HEK293 (cell line): ENCODE measurements around the gene CAMTA2.

Source experiments
- ATF2 ChIP-seq: fragments of 450-650 bp; formaldehyde crosslinking; IDR thresholded peaks from 2 replicates; pipeline ENCODE4 v1.5.1; 2016; ENCODE audit warnings: missing biosample characterization, missing genetic modification characterization, low read depth
- BCL11B ChIP-seq: fragments of 450-650 bp; formaldehyde crosslinking; IDR thresholded peaks from 2 replicates; pipeline ENCODE4 v1.5.1; 2016; ENCODE audit warnings: low read depth, missing biosample characterization, missing genetic modification characterization
- BCL6B ChIP-seq: fragments of 450-650 bp; formaldehyde crosslinking; IDR thresholded peaks from 2 replicates; pipeline ENCODE4 v1.5.1; 2017; ENCODE audit warnings: missing biosample characterization, missing genetic modification characterization
- GFI1B ChIP-seq: fragments of 450-650 bp; formaldehyde crosslinking; IDR thresholded peaks from 2 replicates; pipeline ENCODE4 v1.5.1; 2016; ENCODE audit warnings: missing biosample characterization, missing genetic modification characterization
- HIC1 ChIP-seq: fragments of 450-650 bp; formaldehyde crosslinking; IDR thresholded peaks from 2 replicates; pipeline ENCODE4 v1.5.1; 2016; ENCODE audit warnings: missing biosample characterization, missing genetic modification characterization
- HOXD13 ChIP-seq: sonication (generic); formaldehyde crosslinking; IDR thresholded peaks from 2 replicates; pipeline ENCODE4 v1.8.0; 2022; ENCODE audit warnings: missing genetic modification reagents, borderline replicate concordance
- MZF1 ChIP-seq: fragments of 450-650 bp; formaldehyde crosslinking; IDR thresholded peaks from 2 replicates; pipeline ENCODE4 v1.5.1; 2017; ENCODE audit warnings: missing biosample characterization, missing genetic modification characterization, borderline replicate concordance
- PATZ1 ChIP-seq: fragments of 450-650 bp; formaldehyde crosslinking; IDR thresholded peaks from 2 replicates; pipeline ENCODE4 v1.5.1; 2016; ENCODE audit warnings: missing biosample characterization, missing genetic modification characterization
- REPIN1 ChIP-seq: fragments of 450-650 bp; formaldehyde crosslinking; IDR thresholded peaks from 2 replicates; pipeline ENCODE4 v1.5.1; 2017; ENCODE audit warnings: missing biosample characterization, missing genetic modification characterization, low read depth
- SCRT2 ChIP-seq: fragments of 450-650 bp; formaldehyde crosslinking; IDR thresholded peaks from 2 replicates; pipeline ENCODE4 v1.5.1; 2016; ENCODE audit warnings: missing biosample characterization, missing genetic modification characterization
- SP3 ChIP-seq: fragments of 450-650 bp; formaldehyde crosslinking; IDR thresholded peaks from 2 replicates; pipeline ENCODE4 v1.5.1; 2016; ENCODE audit warnings: missing biosample characterization, missing genetic modification characterization
- ZBTB20 ChIP-seq: fragments of 450-650 bp; formaldehyde crosslinking; IDR thresholded peaks from 2 replicates; pipeline ENCODE4 v1.5.1; 2016; ENCODE audit warnings: missing biosample characterization, missing genetic modification characterization
- ZBTB21 ChIP-seq: fragments of 450-650 bp; formaldehyde crosslinking; IDR thresholded peaks from 2 replicates; pipeline ENCODE4 v1.5.1; 2017; ENCODE audit warnings: missing biosample characterization, missing genetic modification characterization
- ZEB2 ChIP-seq: fragments of 450-650 bp; formaldehyde crosslinking; IDR thresholded peaks from 2 replicates; pipeline ENCODE4 v1.5.1; 2016; ENCODE audit warnings: missing biosample characterization, missing genetic modification characterization
- ZFHX2 ChIP-seq: fragments of 450-650 bp; formaldehyde crosslinking; conservative IDR thresholded peaks from 2 replicates; pipeline ENCODE4 v1.5.1; 2016; ENCODE audit warnings: missing biosample characterization, missing genetic modification characterization
- ZNF10 ChIP-seq: fragments of 450-650 bp; formaldehyde crosslinking; IDR thresholded peaks from 2 replicates; pipeline ENCODE4 v1.5.1; 2017; ENCODE audit warnings: missing biosample characterization, missing genetic modification characterization
- ZNF146 ChIP-seq: fragments of 450-650 bp; formaldehyde crosslinking; IDR thresholded peaks from 2 replicates; pipeline ENCODE4 v1.5.1; 2016; ENCODE audit warnings: missing biosample characterization, missing genetic modification characterization
- ZNF157 ChIP-seq: fragments of 450-650 bp; formaldehyde crosslinking; IDR thresholded peaks from 2 replicates; pipeline ENCODE4 v1.5.1; 2016; ENCODE audit warnings: missing biosample characterization, missing genetic modification characterization
- ZNF16 ChIP-seq: fragments of 450-650 bp; formaldehyde crosslinking; IDR thresholded peaks from 2 replicates; pipeline ENCODE4 v1.5.1; 2016; ENCODE audit warnings: low read depth, missing biosample characterization, missing genetic modification characterization
- ZNF175 ChIP-seq: fragments of 450-650 bp; formaldehyde crosslinking; IDR thresholded peaks from 2 replicates; pipeline ENCODE4 v1.5.1; 2016; ENCODE audit warnings: missing biosample characterization, missing genetic modification characterization
- ZNF266 ChIP-seq: fragments of 450-650 bp; formaldehyde crosslinking; IDR thresholded peaks from 2 replicates; pipeline ENCODE4 v1.5.1; 2016; ENCODE audit warnings: missing biosample characterization, missing genetic modification characterization, low read depth
- ZNF37A ChIP-seq: fragments of 450-650 bp; IDR thresholded peaks from 2 replicates; pipeline ENCODE4 v1.5.1; 2018; ENCODE audit warnings: missing biosample characterization, missing genetic modification characterization
- ZNF398 ChIP-seq: fragments of 450-650 bp; formaldehyde crosslinking; IDR thresholded peaks from 2 replicates; pipeline ENCODE4 v1.5.1; 2017; ENCODE audit warnings: missing biosample characterization, missing genetic modification characterization
- ZNF423 ChIP-seq: fragments of 450-650 bp; formaldehyde crosslinking; IDR thresholded peaks from 2 replicates; pipeline ENCODE4 v1.5.1; 2016; ENCODE audit warnings: missing biosample characterization, missing genetic modification characterization
- ZNF521 ChIP-seq: fragments of 450-650 bp; formaldehyde crosslinking; IDR thresholded peaks from 2 replicates; pipeline ENCODE4 v1.5.1; 2017; ENCODE audit warnings: missing biosample characterization, mild to moderate bottlenecking, missing genetic modification characterization
- ZNF529 ChIP-seq: fragments of 450-650 bp; formaldehyde crosslinking; IDR thresholded peaks from 2 replicates; pipeline ENCODE4 v1.5.1; 2017; ENCODE audit warnings: missing genetic modification characterization, missing biosample characterization; ENCODE audit not compliant: insufficient replicate concordance
- ZNF548 ChIP-seq: fragments of 450-650 bp; formaldehyde crosslinking; IDR thresholded peaks from 2 replicates; pipeline ENCODE4 v1.5.1; 2016; ENCODE audit warnings: missing biosample characterization, missing genetic modification characterization
- ZNF626 ChIP-seq: fragments of 450-650 bp; sonication (Bioruptor Pico); formaldehyde crosslinking; IDR thresholded peaks from 2 replicates; pipeline ENCODE4 v1.5.1; 2018; ENCODE audit warnings: missing biosample characterization, missing genetic modification characterization, inconsistent platforms
- ZNF670 ChIP-seq: fragments of 450-650 bp; formaldehyde crosslinking; IDR thresholded peaks from 2 replicates; pipeline ENCODE4 v1.5.1; 2016; ENCODE audit warnings: missing biosample characterization, missing genetic modification characterization, low read depth
- ZNF677 ChIP-seq: fragments of 450-650 bp; IDR thresholded peaks from 2 replicates; pipeline ENCODE4 v1.5.0; 2018; ENCODE audit warnings: missing biosample characterization, mild to moderate bottlenecking, missing genetic modification characterization, moderate library complexity
- ZNF76 ChIP-seq: fragments of 450-650 bp; formaldehyde crosslinking; IDR thresholded peaks from 2 replicates; pipeline ENCODE4; 2016; ENCODE audit warnings: low read depth, missing biosample characterization, missing genetic modification characterization, borderline replicate concordance

Gene CAMTA2

GRCh38 chr17:4945176-4945943 is 42.1 kb downstream of the CAMTA2 start (continued):
- TF ChIP-seq ATF2 (tag by site-specific recombination) = no peak
- TF ChIP-seq BCL6B (tag by site-specific recombination) = no peak
- TF ChIP-seq BCL11B (tag by site-specific recombination) = no peak
- TF ChIP-seq HOXD13 (CRISPR knock-in tag) = no peak
- TF ChIP-seq ZEB2 (tag by site-specific recombination) = peak; percentile 80
- TF ChIP-seq ZBTB20 (tag by site-specific recombination) = no peak
- no peak for TF ChIP-seq ZBTB21 (tag by site-specific recombination)
- no peak for TF ChIP-seq ZNF76 (tag by site-specific recombination)
- no peak for TF ChIP-seq ZNF37A (tag by site-specific recombination)
- no peak for TF ChIP-seq ZNF157 (tag by site-specific recombination)
- TF ChIP-seq ZNF266 (tag by site-specific recombination) = no peak
- TF ChIP-seq ZFHX2 = peak; percentile 44; the same call in 1 of the 2 replicates
- TF ChIP-seq ZNF398 (tag by site-specific recombination) = 0 out of 2 replicates have a peak, but pooled peaks have one; percentile 2
- no peak for TF ChIP-seq ZNF626
- TF ChIP-seq PATZ1 (tag by site-specific recombination) = peak; percentile 95
- TF ChIP-seq ZNF548 (tag by site-specific recombination) = no peak
- TF ChIP-seq ZNF423 = no peak
- TF ChIP-seq ZNF146 (tag by site-specific recombination) = no peak
- TF ChIP-seq HIC1 (tag by site-specific recombination) = peak; percentile 90
- no peak for TF ChIP-seq REPIN1 (tag by site-specific recombination)
- TF ChIP-seq ZNF175 = no peak
- TF ChIP-seq ZNF10 (tag by site-specific recombination) = no peak
- no peak for TF ChIP-seq SCRT2 (tag by site-specific recombination)
- TF ChIP-seq ZNF16 (tag by site-specific recombination) = no peak
- no peak for TF ChIP-seq GFI1B
- TF ChIP-seq ZNF529 (tag by site-specific recombination) = no peak
- no peak for TF ChIP-seq ZNF677 (tag by site-specific recombination)
- no peak for TF ChIP-seq ZNF670 (tag by site-specific recombination)
- TF ChIP-seq SP3 (tag by site-specific recombination) = peak; percentile 58; the same call in 1 of the 2 replicates
- TF ChIP-seq ZNF521 (tag by site-specific recombination) = no peak
- no peak for TF ChIP-seq MZF1 (tag by site-specific recombination)
